Activated CD4-positive, alpha-beta memory T cell treated with anti-CD3 and anti-CD28 coated beads, Interleukin-2, amount 10 ng/mL, durations not matched to agents 7 days and 5 days (primary cell): ENCODE measurements around the gene STX16. TPM values are rescaled to one million over a fixed set of nuclear protein-coding genes. Genes with fewer than 3 reads are reported as not detected.

Experiments
- CTCF ChIA-PET: fragments of 350-600 bp; sonication (Branson Sonifier 250); formaldehyde crosslinking; loops from one replicate; lab custom pipeline; 2021; ENCODE audit warnings: antibody characterized with exemption, inconsistent platforms; lab: Charles Lee
- POLR2A ChIA-PET: fragments of 350-600 bp; sonication (Branson Sonifier 250); formaldehyde crosslinking; loops from one replicate; lab custom pipeline; 2021; ENCODE audit warnings: antibody characterized with exemption; lab: Charles Lee
- DNase-seq: peaks from one replicate; pipeline ENCODE4 v3.0.0-alpha.2; 2020
- H3K27ac Mint-ChIP-seq: one replicate; pipeline ENCODE4 v1.8.0; 2021; ENCODE audit warnings: mild to moderate bottlenecking, mixed read lengths
- H3K27me3 Mint-ChIP-seq: one replicate; pipeline ENCODE4 v1.8.0; 2021; ENCODE audit warnings: mixed read lengths
- H3K36me3 Mint-ChIP-seq: one replicate; pipeline ENCODE4 v1.8.0; 2021; ENCODE audit warnings: low read depth, mixed read lengths
- H3K4me1 Mint-ChIP-seq: one replicate; pipeline ENCODE4 v1.8.0; 2021; ENCODE audit warnings: mixed read lengths
- H3K4me3 Mint-ChIP-seq: one replicate; pipeline ENCODE4 v1.8.0; 2021; ENCODE audit warnings: mild to moderate bottlenecking, mixed read lengths
- H3K9me3 Mint-ChIP-seq: one replicate; pipeline ENCODE4 v1.8.0; 2021; ENCODE audit warnings: mixed read lengths
- total RNA-seq, 2 experiments: library from RNA; stranded (reverse); gene quantifications; one replicate each; pipeline ENCODE4 v1.2.3, GENCODE V29; 2021

Gene STX16, protein sequence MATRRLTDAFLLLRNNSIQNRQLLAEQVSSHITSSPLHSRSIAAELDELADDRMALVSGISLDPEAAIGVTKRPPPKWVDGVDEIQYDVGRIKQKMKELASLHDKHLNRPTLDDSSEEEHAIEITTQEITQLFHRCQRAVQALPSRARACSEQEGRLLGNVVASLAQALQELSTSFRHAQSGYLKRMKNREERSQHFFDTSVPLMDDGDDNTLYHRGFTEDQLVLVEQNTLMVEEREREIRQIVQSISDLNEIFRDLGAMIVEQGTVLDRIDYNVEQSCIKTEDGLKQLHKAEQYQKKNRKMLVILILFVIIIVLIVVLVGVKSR
- 100 to 1,000 TPM; 152 to 153 TPM for total RNA-seq

DNA sequence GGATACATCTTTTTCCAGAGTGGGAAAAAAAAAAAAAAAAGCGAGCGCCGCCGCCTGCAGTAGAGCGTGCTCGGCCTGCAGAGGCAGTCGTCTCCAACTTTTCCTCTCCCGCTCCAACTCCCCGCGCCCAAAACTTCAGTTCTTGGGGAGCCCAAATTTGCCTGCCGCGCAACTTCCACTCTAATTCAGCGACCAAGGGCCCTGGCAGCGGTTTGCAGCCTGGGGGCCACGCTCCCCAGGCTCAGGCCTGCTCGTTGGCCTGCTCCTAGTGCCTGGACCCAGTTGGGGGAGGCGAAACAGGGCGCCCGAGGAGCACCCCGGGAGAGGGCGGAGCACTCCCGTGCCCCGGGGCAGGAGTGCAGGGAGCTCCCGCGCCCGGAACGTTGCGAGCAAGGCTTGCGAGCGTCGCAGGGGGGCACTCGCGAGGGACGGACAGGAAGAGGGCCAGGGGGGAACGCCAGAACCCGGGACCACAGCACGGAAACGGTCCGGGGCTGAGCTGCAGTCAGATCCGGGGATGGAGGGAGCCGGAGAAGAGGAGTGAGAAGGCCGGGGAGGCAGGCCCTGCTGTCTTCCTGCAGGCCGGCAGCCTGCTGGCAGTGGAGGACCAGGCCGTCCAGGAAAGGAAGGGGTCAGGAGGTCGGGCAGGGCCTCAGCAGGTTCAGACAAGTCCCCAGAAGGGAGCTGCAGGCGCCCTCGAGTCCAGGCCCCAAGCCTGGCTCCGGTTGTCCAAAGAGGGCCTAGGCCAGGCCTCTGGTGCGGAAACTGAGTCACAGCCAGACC is at the start of gene STX16:
TSS of gene STX16 (plus strand) at position 508 of the 783 bp plus-strand sequence. CDS start 724 bp downstream, outside the sequence.
- no peaks in the 10 kb centered on the region for H3K9me3 Mint-ChIP-seq
- no peaks in the 10 kb centered on the region for H3K27me3 Mint-ChIP-seq
- peaks cover 26% of the 10 kb centered on the region for H3K36me3 Mint-ChIP-seq
- peak within 1 kb of the TSS; percentile 99 for H3K27ac Mint-ChIP-seq
- peak; percentile 91 for DNase-seq
- CTCF ChIA-PET = interaction anchor here (0.6 to 3.5 kb wide), 28 partner anchors 9 to 805 kb away, joined by 3 to 37 read pairs (median 4); partner anchors contain the start of gene GNAS
- POLR2A ChIA-PET = interaction anchor here (0.6 to 5.0 kb wide), 38 partner anchors 8 to 1259 kb away, joined by 3 to 121 read pairs (median 5); partner anchors contain the start of genes ATP5F1E, GNAS, GNAS-AS1 and NELFCD
- H3K4me1 Mint-ChIP-seq = peaks cover 20% of the 10 kb centered on the region
- peak within 1 kb of the TSS; percentile 98 for H3K4me3 Mint-ChIP-seq

DNA sequence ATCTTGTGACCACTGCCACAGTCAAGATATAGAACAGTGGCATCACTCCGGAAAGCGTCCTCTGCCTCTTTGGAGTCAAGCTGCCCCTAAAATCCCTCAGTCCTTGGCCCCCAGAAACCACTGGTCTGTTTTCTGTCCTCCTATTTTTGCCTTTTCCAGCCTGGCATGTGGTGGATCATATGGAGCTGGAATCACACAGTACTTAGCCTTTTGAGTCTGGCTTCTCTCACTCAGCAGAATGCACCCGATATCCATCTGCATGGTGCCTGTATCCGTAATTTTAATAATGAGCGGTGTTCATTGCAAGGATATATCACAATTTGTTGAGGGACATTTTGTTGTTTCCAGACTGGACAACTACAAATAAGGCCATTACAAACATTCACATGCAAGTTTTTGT is 49.0 kb upstream of the STX16 start:
- no peak for DNase-seq
- no peak overlapping the region for H3K4me3 Mint-ChIP-seq
- POLR2A ChIA-PET = no interaction called here
- H3K27ac Mint-ChIP-seq = no peak overlapping the region
- no peaks in the 10 kb centered on the region for H3K9me3 Mint-ChIP-seq
- H3K27me3 Mint-ChIP-seq = peaks cover 2% of the 10 kb centered on the region
- H3K36me3 Mint-ChIP-seq = no peaks in the 10 kb centered on the region
- CTCF ChIA-PET = no interaction called here
- no peaks in the 10 kb centered on the region for H3K4me1 Mint-ChIP-seq

GRCh38 chr20:58603721-58604120 is 47.4 kb upstream of the STX16 start:
- no peak overlapping the region for H3K4me3 Mint-ChIP-seq
- ChIA-PET CTCF (no interaction called here), POLR2A (no interaction called here)
- no peaks in the 10 kb centered on the region for H3K4me1 Mint-ChIP-seq
- no peaks in the 10 kb centered on the region for H3K36me3 Mint-ChIP-seq
- no peak for DNase-seq
- H3K27ac Mint-ChIP-seq = no peak overlapping the region
- H3K9me3 Mint-ChIP-seq = no peaks in the 10 kb centered on the region
- H3K27me3 Mint-ChIP-seq = peaks cover 2% of the 10 kb centered on the region

- DNase-seq = no peak
- Mint-ChIP-seq H3K36me3 (no peaks in the 10 kb centered on the region), H3K4me3 (no peak overlapping the region), H3K9me3 (no peaks in the 10 kb centered on the region), H3K4me1 (no peaks in the 10 kb centered on the region), H3K27me3 (peaks cover 2% of the 10 kb centered on the region), H3K27ac (no peak overlapping the region)
- ChIA-PET CTCF (no interaction called here), POLR2A (no interaction called here)
Observed at GRCh38 chr20:58604128-58604881, 46.8 kb upstream of the STX16 start.

- Mint-ChIP-seq H3K27me3 (peaks cover 2% of the 10 kb centered on the region), H3K27ac (no peak overlapping the region), H3K4me3 (no peak overlapping the region), H3K36me3 (no peaks in the 10 kb centered on the region), H3K9me3 (no peaks in the 10 kb centered on the region), H3K4me1 (no peaks in the 10 kb centered on the region)
- ChIA-PET POLR2A (no interaction called here), CTCF (no interaction called here)
- DNase-seq = no peak
Observed at GRCh38 chr20:58605292-58606065, 45.6 kb upstream of the STX16 start.

DNA sequence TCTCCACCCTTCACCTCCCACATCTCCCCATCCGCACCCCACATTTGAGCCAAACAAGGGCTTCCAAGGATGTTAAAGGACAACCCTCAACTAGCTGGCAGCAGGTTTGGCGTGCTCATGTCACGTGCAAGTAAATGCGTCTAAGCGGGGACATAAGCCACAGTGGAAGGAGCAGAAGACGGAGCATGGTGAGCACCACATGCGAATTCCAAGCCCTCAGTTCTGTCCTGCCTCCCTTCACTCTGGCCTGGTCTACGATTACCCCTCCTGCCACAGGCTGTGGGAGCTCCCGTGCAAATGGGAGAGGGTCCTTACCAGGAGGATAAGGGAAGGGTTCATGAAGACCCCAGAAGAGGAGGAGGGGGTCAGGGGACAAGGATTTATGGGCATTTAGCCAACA is 44.9 kb upstream of the STX16 start:
- Mint-ChIP-seq H3K9me3 (no peaks in the 10 kb centered on the region), H3K4me1 (no peaks in the 10 kb centered on the region), H3K36me3 (no peaks in the 10 kb centered on the region), H3K27me3 (peaks cover 2% of the 10 kb centered on the region), H3K27ac (no peak overlapping the region), H3K4me3 (no peak overlapping the region)
- CTCF ChIA-PET = no interaction called here
- POLR2A ChIA-PET = no interaction called here
- no peak for DNase-seq

GRCh38 chr20:58608096-58608840 is 42.8 kb upstream of the STX16 start:
- no peaks in the 10 kb centered on the region for H3K27me3 Mint-ChIP-seq
- no peaks in the 10 kb centered on the region for H3K9me3 Mint-ChIP-seq
- no peak overlapping the region for H3K4me3 Mint-ChIP-seq
- no peaks in the 10 kb centered on the region for H3K4me1 Mint-ChIP-seq
- ChIA-PET CTCF (no interaction called here), POLR2A (no interaction called here)
- H3K36me3 Mint-ChIP-seq = no peaks in the 10 kb centered on the region
- H3K27ac Mint-ChIP-seq = no peak overlapping the region
- DNase-seq = no peak

DNA sequence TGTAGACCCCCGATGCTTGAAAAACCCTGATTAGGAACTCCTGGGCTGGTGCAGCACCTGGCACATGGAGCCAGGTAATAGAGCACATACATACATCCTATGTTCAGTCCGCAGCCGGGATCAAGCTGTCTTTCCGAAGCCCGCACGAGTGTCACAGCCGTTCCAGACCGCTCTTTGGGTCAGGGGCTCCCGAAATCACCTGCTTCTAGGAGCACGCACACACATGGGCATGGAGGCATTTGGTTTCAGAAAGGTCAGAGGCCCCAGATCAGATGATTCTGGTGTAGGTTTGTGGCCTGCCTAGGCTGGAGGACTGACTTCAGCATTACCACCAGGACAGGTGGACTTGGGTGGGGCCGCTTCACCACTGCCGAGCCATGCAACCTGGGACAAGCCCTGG is 42.1 kb upstream of the STX16 start:
- Mint-ChIP-seq H3K36me3 (no peaks in the 10 kb centered on the region), H3K9me3 (no peaks in the 10 kb centered on the region), H3K27ac (no peak overlapping the region), H3K27me3 (no peaks in the 10 kb centered on the region), H3K4me1 (no peaks in the 10 kb centered on the region), H3K4me3 (no peak overlapping the region)
- ChIA-PET CTCF (no interaction called here), POLR2A (no interaction called here)
- DNase-seq = no peak

GRCh38 chr20:58610071-58610800 is 40.8 kb upstream of the STX16 start:
- Mint-ChIP-seq H3K4me3 (no peak overlapping the region), H3K9me3 (no peaks in the 10 kb centered on the region), H3K27me3 (no peaks in the 10 kb centered on the region), H3K27ac (no peak overlapping the region), H3K36me3 (no peaks in the 10 kb centered on the region), H3K4me1 (no peaks in the 10 kb centered on the region)
- POLR2A ChIA-PET = no interaction called here
- DNase-seq = no peak
- CTCF ChIA-PET = no interaction called here

DNA sequence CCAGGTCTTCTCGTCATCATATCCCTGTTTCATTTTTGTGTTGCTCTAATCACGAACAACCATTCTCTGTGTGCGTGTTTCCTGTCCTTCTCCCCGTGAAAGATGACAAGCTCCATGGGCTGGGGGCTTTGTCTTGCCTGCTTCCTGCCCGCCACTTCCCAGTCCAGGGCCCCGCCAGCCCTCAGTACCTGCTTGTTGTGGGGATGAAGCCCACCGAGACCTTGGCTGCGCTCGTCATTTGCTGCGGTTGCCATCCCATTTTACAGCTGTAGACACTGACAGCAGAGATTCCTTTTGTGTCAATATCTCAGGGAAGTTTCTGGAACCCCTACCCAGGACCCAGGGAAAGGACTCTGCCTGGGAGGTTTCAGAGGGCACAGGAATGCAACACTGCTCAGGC is 40.3 kb upstream of the STX16 start:
- Mint-ChIP-seq H3K4me1 (no peaks in the 10 kb centered on the region), H3K27ac (no peak overlapping the region), H3K4me3 (no peak overlapping the region), H3K9me3 (no peaks in the 10 kb centered on the region), H3K27me3 (no peaks in the 10 kb centered on the region), H3K36me3 (no peaks in the 10 kb centered on the region)
- POLR2A ChIA-PET = no interaction called here
- CTCF ChIA-PET = no interaction called here
- DNase-seq = no peak

GRCh38 chr20:58611236-58612030 is 39.6 kb upstream of the STX16 start:
- H3K4me1 Mint-ChIP-seq = no peaks in the 10 kb centered on the region
- ChIA-PET CTCF (no interaction called here), POLR2A (no interaction called here)
- no peaks in the 10 kb centered on the region for H3K27me3 Mint-ChIP-seq
- no peak overlapping the region for H3K27ac Mint-ChIP-seq
- no peak for DNase-seq
- no peaks in the 10 kb centered on the region for H3K36me3 Mint-ChIP-seq
- no peak overlapping the region for H3K4me3 Mint-ChIP-seq
- no peaks in the 10 kb centered on the region for H3K9me3 Mint-ChIP-seq
